C1 segment of cervical spinal cord (tissue), 14 donors: ENCODE results near the gene CIDEC.
"Not testable (repeated sequence)": the region's sequence is repeated elsewhere in the genome, so short reads cannot be mapped to it uniquely, and the experiment has no call there.

Source experiments
- DNase-seq, 14 donors: peaks; one replicate each; lab custom pipeline; 2025; lab: John Stamatoyannopoulos, UW

CIDEC gene

DNA sequence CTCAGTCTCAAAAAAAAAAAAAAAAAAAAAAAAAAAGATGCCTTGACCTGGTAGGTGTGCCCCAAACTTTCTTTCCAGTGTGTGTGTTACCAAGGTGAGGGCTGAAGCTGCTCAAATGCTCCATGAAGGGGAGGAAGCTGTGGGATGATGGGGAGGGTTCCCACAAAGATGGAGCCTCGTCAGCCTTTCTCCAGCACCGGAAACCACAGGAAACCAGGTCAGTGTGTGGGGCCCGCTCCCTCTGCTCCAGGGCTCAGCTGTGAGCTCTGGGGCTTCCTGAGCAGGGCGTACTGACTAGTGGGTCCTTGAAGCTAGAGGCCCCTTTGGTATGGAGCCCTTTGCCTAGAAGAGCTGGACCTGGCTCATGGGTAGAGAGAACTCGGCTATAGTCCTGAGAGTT is 21.9 kb upstream of the CIDEC start:
- no peak for DNase-seq

DNA sequence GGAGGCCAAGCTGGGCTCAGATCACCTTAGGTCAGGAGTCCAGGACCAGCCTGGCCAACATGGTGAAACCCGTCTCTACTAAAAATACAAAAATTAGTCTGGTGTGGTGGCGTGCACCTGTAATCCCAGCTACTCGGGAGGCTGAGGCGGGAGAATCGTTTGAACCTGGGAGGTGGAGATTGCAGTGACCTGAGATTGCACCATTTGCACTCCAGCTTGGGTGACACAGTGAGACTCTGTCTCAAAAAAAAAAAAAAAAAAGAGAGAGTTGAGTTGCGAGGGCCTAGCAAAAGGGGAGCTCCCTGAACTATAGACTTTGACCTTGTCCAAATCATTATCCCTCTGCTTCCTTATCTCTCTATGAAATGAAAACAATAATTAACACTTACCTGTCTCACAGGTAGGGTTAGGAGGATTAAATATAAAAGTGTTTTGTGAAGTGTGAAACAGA is 20.9 kb upstream of the CIDEC start:
- not testable (repeated sequence) for DNase-seq

DNA sequence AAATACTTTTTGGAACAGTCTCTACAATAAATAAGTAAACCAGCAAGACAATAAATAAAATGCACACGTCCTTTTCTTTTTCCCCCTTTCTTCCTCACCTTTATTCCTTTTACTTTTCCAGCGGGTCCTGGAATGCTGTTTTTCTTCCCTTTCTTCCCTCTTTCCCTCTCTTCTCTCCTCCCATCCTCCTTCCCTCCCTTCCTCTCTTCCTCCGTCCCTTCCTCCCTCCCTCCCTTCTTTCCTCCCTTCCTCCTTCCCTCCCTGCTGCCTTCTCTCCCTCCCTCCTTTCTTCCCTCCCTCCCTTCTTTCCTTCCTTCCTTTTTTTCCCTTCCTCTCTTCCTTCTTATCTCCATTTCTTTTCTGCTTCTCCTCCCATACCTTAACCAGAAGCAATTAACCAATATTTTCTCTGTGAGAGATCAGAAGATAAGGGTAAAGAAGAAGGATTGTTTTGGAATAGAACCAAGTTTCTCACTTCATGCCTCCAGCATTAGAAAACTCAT is 19.3 kb upstream of the CIDEC start:
- DNase-seq: no peak

DNA sequence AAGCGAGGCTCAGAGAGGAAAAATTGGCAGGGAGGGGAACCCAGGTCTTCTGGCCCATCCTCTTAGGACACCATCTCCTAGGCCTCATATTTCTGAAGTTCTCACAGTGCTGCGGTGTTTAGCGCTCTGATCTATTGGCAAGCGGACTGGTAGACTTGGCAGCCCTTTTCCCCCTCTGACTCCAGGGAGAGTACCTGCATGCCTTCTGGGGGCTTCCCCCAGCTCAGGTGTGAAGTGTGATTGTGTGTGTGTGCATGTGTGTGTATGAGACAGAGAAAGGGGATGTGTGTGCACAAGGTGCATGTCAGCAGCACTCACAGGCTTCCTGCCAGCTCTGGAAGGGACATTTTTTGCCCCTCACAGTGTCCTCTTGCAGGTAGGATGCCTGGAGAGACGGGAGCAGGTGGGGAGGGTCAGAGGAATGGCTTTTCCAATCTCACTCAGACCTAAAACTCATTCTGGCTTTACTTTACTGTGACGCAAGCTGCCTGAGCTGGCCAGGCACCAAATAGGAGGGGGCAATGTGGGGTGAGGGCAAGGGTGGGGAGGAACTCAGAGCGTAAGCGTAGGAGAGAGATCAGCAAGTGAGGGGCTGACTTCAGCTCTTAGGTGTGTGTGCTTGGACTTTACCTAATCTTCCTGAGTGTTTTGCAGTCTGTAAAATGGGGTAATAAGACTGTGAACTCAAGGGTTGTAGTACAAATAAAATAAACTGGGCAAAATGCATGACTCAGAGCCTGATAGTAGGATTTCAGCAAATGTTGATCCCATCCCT is 18.6 kb upstream of the CIDEC start:
- DNase-seq: no peak

GRCh38 chr3:9897408-9898372 is 17.6 kb upstream of the CIDEC start:
- no peak for DNase-seq

DNA sequence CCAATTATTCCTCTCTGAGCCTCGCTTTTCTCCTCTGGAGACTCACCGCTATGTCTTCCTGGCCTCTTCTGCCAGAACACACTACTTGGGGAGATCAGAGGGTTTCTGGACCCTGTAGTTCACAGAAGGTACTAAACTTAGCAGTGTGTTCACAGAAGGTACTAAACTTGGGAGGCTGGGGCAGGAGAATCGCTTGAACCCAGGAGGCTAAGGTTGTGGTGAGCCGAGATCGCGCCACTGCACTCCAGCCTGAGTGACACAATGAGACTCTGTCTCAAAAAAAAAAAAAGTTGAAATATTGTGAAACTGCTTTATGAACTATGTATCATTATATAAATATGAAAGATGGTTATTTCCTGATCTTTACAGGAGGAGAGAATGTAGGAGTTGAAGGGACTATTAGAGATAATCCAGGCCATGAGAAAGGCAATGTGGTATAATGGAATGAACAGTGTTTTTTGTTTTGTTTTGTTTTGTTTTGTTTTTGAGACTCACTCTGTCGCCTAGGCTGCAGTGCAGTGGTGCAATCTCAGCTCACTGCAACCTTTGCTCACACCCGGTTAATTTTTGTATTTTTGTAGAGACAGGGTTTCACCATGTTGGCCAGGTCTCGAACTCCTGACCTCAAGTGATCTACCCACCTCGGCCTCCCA is 16.8 kb upstream of the CIDEC start:
- not testable (repeated sequence) for DNase-seq

- not testable (repeated sequence) for DNase-seq
Measured at GRCh38 chr3:9895715-9896114, 15.7 kb upstream of the CIDEC start.

- no peak for DNase-seq
Measured at GRCh38 chr3:9893739-9894138, 13.7 kb upstream of the CIDEC start.

DNA sequence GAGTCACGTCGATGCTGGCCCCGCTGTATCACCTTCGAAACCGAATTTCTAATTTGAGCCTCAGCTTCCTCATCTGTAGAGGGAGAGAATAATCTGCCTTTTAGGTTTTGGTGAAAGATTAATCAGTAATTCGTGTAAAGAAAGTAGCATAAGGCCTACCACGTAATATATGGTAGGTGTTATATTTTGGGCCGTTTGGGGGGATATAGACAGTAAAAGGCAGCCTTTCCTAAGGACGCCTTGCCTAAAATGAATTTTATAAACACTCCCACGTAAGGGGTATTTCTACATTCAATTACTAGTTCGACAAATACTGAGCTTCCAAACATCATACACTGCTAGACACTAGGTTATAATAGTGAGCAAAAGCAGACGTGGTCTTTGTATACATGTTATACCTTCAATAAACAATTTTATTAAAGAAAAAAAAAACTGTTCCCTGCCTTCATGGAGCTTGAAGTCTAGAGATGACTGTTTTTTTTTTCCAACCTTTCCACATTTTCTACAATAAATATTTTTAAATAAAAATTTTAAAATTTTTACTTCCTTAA is 11.1 kb upstream of the CIDEC start:
- no peak for DNase-seq

DNA sequence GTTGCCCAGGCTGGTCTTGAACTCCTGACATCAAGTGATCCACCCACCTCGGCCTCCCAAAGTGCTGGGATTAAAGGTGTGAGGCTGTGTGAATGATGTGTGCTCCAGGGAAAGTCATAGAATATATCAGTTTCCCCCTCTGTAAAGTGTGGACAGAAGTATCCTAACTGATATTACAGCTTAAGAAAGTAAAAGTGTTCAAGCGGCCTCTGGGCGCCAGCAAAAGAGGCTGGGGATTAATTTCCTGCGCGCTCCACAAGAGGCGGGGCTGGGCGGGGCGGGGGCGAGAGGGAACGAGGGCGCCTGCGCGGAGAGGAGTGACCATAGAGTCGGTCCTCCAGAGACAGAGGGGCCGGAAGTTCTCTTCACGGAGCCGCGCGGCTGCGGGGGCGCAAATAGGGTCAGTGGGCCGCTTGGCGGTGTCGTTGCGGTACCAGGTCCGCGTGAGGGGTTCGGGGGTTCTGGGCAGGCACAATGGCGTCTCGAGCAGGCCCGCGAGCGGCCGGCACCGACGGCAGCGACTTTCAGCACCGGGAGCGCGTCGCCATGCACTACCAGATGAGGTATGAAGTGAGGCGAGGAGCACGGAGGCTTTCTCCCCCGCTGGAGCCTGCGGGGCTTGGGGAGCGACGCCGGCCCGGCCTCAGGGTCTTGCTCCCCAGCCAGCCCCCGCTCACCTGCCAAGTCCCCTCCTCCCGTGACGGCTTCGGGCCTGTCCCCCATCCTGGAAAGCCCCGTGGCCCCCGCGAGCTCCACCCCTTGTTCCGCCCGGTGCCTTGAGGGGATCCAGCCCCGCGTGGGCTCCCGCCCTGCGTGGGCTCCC is 10.4 kb upstream of the CIDEC start, which contains the start of gene JAGN1:
JAGN1 (plus strand) TSS at position 362 of the 823 bp plus-strand sequence; CDS start at position 475, 113 bp downstream.
- DNase-seq: peak; percentile 28 to 92 (median 84)

DNA sequence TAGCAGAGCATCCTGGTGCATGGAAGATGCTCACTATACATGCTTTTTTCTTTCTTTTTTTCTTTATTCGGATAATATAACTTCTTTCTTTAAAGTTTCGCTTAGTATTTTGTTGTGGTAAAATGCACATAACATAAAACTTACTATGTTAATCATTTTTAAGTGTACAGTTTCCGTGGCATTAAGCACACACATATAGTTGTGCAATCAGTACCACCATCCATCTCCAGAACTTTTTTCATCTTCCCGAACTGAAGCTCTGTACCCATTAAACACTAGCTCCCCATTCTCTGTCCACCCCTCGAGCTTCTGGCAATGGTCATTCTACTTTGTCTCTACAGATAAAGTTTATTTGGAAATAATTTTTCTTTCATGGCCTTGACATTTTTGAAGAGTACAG is 9.4 kb upstream of the CIDEC start:
- DNase-seq: no peak

DNA sequence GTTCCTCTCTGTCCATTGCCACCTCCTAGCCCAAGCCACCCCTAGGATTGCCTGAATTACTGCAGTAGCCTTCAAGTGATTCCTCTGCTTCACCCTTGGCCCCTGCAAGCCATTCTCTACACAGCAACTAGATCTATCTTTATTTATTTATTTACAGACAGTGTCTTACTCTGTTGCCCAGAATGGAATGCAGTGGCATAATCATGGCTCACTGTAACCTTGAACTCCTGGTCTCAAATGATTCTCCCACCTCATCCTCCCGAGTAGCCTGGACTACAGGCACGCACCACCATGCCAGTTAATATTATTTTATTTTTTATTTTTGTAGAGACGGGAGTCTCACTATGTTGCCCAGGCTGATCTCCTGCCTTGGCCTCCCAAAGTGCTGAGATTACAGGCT is 8.5 kb upstream of the CIDEC start:
- no peak for DNase-seq

DNA sequence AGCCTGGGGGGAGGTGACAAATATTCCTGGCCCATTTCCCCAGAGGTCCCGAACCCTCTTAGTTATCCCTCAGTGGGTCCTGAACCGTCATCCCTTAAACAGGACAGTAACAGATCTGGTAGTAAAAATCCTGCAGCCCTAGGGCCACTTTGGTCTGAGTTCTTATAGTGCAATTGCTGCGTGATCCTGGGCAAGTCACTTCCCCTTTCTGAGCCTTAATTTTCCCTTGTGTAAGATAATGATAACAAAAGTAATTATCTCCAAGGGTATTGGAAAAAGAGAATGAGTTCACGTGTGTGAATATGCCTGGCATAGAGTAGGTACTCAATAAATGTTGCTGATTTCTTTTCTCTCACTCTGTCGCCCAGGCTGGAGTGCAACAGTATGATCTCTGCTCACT is 7.4 kb upstream of the CIDEC start:
- no peak for DNase-seq

- no peak for DNase-seq
Measured at GRCh38 chr3:9886328-9886727, 6.3 kb upstream of the CIDEC start.

DNA sequence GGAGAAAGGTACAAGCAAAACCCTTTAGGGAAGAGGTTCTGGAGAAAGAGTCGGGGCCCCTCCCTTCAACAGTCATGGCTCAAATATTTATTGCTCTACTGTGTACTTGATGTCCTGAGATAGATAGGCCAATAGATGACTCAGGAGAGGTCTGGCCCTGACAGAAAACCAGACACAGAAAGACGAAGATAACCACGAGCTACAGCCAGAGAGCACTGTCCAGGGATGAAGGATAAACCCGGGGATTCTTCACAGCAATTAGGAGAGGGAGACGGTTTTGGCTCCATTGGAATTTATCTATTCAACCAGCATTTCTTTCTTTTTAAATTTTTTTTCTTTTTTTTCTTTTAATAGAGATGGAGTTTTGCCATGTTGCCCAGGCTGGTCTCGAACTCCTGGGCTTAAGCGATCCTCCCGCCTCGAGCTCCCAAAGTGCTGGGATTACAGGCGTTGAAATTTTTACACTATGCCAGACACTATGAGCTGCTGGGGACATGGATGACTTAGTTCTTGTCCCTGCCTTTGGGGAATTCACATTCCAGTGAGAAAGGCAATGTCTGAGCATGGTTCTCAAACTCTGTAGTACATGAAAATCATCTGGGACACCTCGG is 4.6 kb upstream of the CIDEC start:
- DNase-seq: no peak

DNA sequence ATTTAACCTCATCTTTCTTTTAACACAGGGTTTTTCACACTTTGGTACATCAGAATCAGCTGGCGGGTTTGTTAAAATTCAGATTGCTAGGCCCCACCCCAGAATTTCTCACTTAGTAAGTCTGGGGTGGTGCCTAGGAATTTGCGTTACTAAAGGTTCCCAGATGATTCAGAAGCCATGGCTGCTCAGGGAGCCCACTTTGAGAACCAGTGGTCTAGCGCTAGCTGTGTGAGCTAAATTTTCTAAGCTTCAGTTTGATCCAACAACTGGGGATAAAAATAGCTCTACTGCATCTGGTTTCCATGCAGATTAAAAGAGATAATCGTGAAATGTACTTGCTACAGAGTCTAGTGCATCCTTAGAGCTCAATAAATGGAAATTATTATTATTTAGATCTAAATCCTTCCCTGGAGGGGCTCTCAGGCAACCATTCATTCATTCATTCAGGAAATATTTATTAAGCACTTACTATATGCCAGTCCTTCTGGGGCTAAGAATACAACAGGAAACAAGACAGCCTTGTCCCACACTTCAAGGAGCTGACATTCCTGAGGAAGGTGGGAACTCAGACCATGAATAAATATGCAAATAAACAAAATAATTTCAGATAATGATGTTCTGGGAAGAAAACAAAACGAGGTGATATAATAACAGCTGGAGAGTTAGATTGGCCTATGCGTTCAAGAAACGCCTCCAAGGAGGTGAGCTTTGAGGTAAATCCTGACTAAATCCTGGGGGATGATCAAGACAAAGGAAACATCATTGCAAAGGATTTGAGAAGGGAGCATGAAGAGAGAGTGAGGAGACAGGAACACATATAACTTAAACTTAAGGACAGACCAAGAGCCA is 3.9 kb upstream of the CIDEC start:
- no peak for DNase-seq

DNA sequence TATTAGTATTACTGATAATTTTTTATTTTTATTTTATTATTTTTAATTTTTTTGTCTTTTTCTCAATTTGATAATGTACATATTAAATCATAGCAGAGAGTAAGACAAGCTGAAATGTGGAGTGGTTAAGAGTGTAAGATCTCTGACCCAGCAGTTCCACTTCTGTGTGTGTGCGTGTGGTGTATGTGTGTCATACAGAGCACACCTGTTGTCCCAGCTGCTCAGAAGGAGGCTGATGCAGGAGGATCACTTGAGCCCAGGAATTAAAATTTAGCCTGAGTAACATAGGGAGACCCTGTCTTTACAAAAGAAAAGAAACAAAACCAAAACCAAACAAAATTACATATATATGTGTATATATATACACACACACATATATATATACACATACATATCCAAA is 1.4 kb upstream of the CIDEC start:
- no peak for DNase-seq

- DNase-seq: no peak
Measured at GRCh38 chr3:9878700-9879099, 1.4 kb downstream of the CIDEC start.

- no peak for DNase-seq
Measured at GRCh38 chr3:9876991-9877390, 3.1 kb downstream of the CIDEC start.
